ENCODE results near the gene AIRE. TPM values are rescaled to one million over a fixed set of nuclear protein-coding genes. Genes with fewer than 3 reads are reported as not detected.

The AIRE gene
- total RNA-seq, 2 experiments from 2014 or later = not detected

GRCh38 chr21:44322621-44323325 is 37.1 kb downstream of the AIRE start:
- CTCF ChIA-PET = interaction anchor here (1.0 kb wide), 1 partner anchor 18 kb away, joined by 3 read pairs; no protein-coding TSS in a partner anchor
- Mint-ChIP-seq H3K9me3 (no peaks in the 10 kb centered on the region), H3K4me3 (no peak overlapping the region), H3K36me3 (ENCODE audit: low read depth) (peaks cover 1% of the 10 kb centered on the region), H3K4me1 (ENCODE audit: low read depth) (no peaks in the 10 kb centered on the region), H3K27me3 (no peaks in the 10 kb centered on the region), H3K27ac (no peak overlapping the region)
- ATAC-seq = no peak
- POLR2A ChIA-PET = interaction anchor here (2.3 kb wide), 1 partner anchor 11 kb away, joined by 7 read pairs; no protein-coding TSS in a partner anchor
- DNase-seq = no peak
- TF ChIP-seq CTCF (IDR thresholded peaks at IDR 0.05) = no peak
- intact Hi-C loops (cut with micrococcal nuclease) = no loop called here

DNA sequence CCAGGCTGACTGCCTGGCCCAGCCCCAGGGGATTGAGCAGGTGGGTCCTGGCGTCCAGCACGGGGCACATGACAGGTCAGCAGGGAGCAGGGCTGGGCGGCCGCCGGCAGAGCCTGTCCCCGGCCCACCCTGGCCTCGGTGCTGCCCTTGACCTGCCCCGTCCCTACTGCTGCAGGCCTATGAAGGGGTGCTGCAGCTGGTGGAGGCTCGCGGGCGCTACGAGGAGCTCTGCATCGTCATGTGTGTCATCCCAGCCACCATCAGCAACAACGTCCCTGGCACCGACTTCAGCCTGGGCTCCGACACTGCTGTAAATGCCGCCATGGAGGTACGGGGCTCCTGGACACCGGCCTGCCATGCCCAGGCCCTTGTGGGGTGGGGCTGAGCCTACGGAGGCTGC is 37.9 kb downstream of the AIRE start:
- ATAC-seq = no peak
- POLR2A ChIA-PET = interaction anchor here (2.3 kb wide), 1 partner anchor 10 kb away, joined by 7 read pairs; no protein-coding TSS in a partner anchor
- CTCF ChIA-PET = no interaction called here
- H3K4me3 Mint-ChIP-seq = no peak overlapping the region
- no peaks in the 10 kb centered on the region for H3K27me3 Mint-ChIP-seq
- no peak for TF ChIP-seq CTCF (IDR thresholded peaks at IDR 0.05)
- no peak overlapping the region for H3K27ac Mint-ChIP-seq
- no peaks in the 10 kb centered on the region for H3K9me3 Mint-ChIP-seq
- no peak for DNase-seq
- H3K4me1 Mint-ChIP-seq (ENCODE audit: low read depth) = no peaks in the 10 kb centered on the region
- H3K36me3 Mint-ChIP-seq (ENCODE audit: low read depth) = peaks cover 1% of the 10 kb centered on the region
- intact Hi-C loops (cut with micrococcal nuclease) = no loop called here

DNA sequence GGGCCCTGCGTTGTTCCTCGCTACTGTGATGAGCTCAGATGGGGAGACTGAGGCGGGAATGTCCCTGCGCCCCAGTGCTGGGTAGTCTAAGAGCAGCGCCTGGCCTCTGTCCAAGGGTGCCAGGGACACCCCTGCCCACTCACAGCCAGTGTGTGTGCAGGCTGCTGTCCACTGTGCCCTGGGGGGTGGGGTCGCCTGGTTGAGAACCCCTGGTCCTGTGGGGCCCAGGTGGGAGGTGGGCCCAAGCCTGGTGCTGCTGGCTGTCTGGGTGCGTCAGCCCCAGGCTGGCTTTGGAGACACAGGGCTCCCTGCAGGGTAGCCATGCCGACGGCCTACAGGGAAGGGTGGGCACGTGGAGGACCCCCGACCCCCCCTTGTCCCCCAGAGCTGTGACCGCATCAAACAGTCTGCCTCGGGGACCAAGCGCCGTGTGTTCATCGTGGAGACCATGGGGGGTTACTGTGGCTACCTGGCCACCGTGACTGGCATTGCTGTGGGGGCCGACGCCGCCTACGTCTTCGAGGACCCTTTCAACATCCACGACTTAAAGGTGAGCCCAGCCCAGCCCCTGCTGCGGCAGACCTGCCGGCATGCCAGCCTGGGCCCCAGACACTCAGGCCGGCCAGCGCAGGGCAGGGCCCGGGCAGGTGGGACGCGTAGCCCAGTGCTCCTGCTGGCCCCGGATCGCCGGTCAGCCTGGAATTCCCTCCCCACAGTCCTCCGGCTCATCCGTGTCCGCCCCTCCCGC is 38.6 kb downstream of the AIRE start:
- Mint-ChIP-seq H3K27me3 (no peaks in the 10 kb centered on the region), H3K36me3 (ENCODE audit: low read depth) (peaks cover under 1% of the 10 kb centered on the region), H3K27ac (no peak overlapping the region), H3K9me3 (no peaks in the 10 kb centered on the region), H3K4me3 (no peak overlapping the region), H3K4me1 (ENCODE audit: low read depth) (no peaks in the 10 kb centered on the region)
- intact Hi-C loops (cut with micrococcal nuclease) = no loop called here
- CTCF ChIA-PET = no interaction called here
- ATAC-seq (no peak), DNase-seq (no peak)
- POLR2A ChIA-PET = no interaction called here
- no peak for TF ChIP-seq CTCF (IDR thresholded peaks at IDR 0.05)

DNA sequence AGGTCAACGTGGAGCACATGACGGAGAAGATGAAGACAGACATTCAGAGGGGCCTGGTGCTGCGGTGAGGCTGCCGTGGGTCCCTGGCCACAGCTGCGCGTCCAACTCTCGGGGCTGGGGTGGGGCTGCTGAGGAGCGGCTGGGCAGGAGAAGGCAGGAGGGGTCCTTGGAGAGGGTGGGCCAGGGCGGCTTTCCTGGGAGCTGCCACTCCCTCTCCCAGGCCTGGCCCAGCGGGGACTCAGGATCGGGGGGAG is 39.1 kb downstream of the AIRE start:
- H3K4me1 Mint-ChIP-seq (ENCODE audit: low read depth) = no peaks in the 10 kb centered on the region
- intact Hi-C loops (cut with micrococcal nuclease) = no loop called here
- no peak overlapping the region for H3K4me3 Mint-ChIP-seq
- no peaks in the 10 kb centered on the region for H3K36me3 Mint-ChIP-seq (ENCODE audit: low read depth)
- CTCF ChIA-PET = no interaction called here
- POLR2A ChIA-PET = no interaction called here
- no peak overlapping the region for H3K27ac Mint-ChIP-seq
- DNase-seq = no peak
- no peak for TF ChIP-seq CTCF (IDR thresholded peaks at IDR 0.05)
- ATAC-seq = no peak
- H3K27me3 Mint-ChIP-seq = no peaks in the 10 kb centered on the region
- no peaks in the 10 kb centered on the region for H3K9me3 Mint-ChIP-seq

All from activated CD8-positive, alpha-beta T cell treated with anti-CD3 and anti-CD28 coated beads for 36 hours (primary cell).